ENCODE results near the gene ZC3HAV1L.

ZC3HAV1L gene

DNA sequence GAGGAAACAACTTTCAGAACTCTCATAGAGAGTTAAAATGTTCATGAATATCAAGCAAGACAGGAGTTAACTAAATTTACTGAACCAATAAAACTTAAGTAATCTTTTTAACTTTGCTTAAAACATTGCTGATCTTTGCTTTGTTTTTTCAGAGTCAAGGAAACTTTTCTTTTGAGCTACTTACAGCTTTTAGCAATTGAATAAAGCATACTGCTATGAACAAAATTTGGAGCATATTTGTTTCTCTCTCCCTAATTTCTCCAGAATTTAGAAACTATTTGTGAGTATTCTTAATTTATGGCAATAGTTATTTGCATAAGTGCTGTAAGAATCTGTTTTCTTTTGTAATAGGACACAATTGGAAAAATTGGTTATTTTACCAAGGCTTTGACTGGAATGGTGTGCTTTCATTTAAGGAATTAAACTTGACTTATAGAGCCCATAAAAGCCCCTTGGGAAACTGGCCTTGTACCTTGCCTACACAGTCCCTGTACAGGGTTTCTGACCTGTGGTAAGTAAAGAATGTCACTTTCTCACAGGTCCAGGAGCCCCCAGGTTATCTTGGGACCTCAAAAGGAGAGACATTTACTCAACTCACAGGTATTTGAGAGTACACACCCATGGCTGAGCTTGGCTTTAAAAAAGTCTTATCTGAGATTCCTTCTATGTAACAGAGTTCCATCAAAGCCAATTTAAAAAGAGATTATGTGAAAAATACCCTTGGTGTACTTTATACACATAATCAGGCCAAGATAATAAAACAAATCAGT, 31.3 kb downstream of the ZC3HAV1L start:
- H3K4me1 ChIP-seq (ENCODE audit: low read length): no peaks in the 10 kb centered on the region
- no peaks in the 10 kb centered on the region for H3K9me2 ChIP-seq (replicated peaks; ENCODE audit: insufficient read depth, low read length)
- no peak overlapping the region for H3K9ac ChIP-seq (ENCODE audit: low read length)
- no peak for DNase-seq
- no peaks in the 10 kb centered on the region for H4K20me1 ChIP-seq (ENCODE audit: insufficient read depth, low read length)
- no peak overlapping the region for H2AFZ ChIP-seq (ENCODE audit: low read length)
- H3K27ac ChIP-seq (ENCODE audit: low read length): no peak overlapping the region
- no peaks in the 10 kb centered on the region for H3K9me3 ChIP-seq (replicated peaks; ENCODE audit: insufficient read depth, low read length)
- no peak overlapping the region for H3K4me2 ChIP-seq (ENCODE audit: low read depth, low read length)
- H3K4me3 ChIP-seq (ENCODE audit: low read length): no peak overlapping the region
- H3K36me3 ChIP-seq (replicated peaks; ENCODE audit: insufficient read depth, low read length): no peaks in the 10 kb centered on the region
- TF ChIP-seq, protein P1, sequence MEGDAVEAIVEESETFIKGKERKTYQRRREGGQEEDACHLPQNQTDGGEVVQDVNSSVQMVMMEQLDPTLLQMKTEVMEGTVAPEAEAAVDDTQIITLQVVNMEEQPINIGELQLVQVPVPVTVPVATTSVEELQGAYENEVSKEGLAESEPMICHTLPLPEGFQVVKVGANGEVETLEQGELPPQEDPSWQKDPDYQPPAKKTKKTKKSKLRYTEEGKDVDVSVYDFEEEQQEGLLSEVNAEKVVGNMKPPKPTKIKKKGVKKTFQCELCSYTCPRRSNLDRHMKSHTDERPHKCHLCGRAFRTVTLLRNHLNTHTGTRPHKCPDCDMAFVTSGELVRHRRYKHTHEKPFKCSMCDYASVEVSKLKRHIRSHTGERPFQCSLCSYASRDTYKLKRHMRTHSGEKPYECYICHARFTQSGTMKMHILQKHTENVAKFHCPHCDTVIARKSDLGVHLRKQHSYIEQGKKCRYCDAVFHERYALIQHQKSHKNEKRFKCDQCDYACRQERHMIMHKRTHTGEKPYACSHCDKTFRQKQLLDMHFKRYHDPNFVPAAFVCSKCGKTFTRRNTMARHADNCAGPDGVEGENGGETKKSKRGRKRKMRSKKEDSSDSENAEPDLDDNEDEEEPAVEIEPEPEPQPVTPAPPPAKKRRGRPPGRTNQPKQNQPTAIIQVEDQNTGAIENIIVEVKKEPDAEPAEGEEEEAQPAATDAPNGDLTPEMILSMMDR (IDR thresholded peaks at IDR 0.05; ENCODE audit: low read length): no peak
- TF ChIP-seq EZH2phosphoT487 (IDR thresholded peaks at IDR 0.05; ENCODE audit: low read length) (no peak), EZH2 (optimal IDR thresholded peaks at IDR 0.05; ENCODE audit: low read depth, low read length) (no peak)
- H3K79me2 ChIP-seq (ENCODE audit: low read length): no peaks in the 10 kb centered on the region
- H3F3A ChIP-seq (ENCODE audit: insufficient read depth, low read length): no peaks in the 10 kb centered on the region
- no peaks in the 10 kb centered on the region for H3K27me3 ChIP-seq (replicated peaks; ENCODE audit: insufficient read depth, low read length)

DNA sequence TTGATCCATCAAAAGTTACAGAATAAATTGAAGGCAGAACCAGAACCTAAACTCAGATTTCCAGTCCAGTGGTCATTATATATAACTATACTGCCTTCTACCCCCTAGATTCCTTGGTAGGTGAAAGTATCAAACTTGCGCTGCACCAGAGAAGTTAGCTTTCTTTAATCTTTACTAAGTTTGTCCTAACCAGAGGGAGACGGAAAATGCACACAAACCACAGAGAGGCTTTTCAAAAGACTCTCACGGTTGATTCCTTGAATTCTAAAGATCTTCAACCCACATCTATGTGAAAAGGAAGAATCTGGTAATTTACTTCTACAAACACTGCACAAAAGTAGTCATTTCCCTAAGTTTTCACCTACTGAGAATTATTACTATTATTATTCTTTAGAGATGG, 36.4 kb downstream of the ZC3HAV1L start:
- Histone ChIP-seq H3K9me2 (replicated peaks; ENCODE audit: insufficient read depth, low read length) (no peaks in the 10 kb centered on the region), H3K9ac (ENCODE audit: low read length) (no peak overlapping the region), H3K4me2 (ENCODE audit: low read depth, low read length) (no peak overlapping the region), H3F3A (ENCODE audit: insufficient read depth, low read length) (no peaks in the 10 kb centered on the region), H3K4me1 (ENCODE audit: low read length) (no peaks in the 10 kb centered on the region), H2AFZ (ENCODE audit: low read length) (no peak overlapping the region), H3K79me2 (ENCODE audit: low read length) (no peaks in the 10 kb centered on the region), H3K4me3 (ENCODE audit: low read length) (no peak overlapping the region), H3K9me3 (replicated peaks; ENCODE audit: insufficient read depth, low read length) (no peaks in the 10 kb centered on the region), H4K20me1 (ENCODE audit: insufficient read depth, low read length) (no peaks in the 10 kb centered on the region), H3K27me3 (replicated peaks; ENCODE audit: insufficient read depth, low read length) (no peaks in the 10 kb centered on the region), H3K27ac (ENCODE audit: low read length) (no peak overlapping the region), H3K36me3 (replicated peaks; ENCODE audit: insufficient read depth, low read length) (no peaks in the 10 kb centered on the region)
- no peak for DNase-seq
- TF ChIP-seq EZH2phosphoT487 (IDR thresholded peaks at IDR 0.05; ENCODE audit: low read length) (no peak), EZH2 (optimal IDR thresholded peaks at IDR 0.05; ENCODE audit: low read depth, low read length) (no peak)
- TF ChIP-seq, protein P1 (IDR thresholded peaks at IDR 0.05; ENCODE audit: low read length): no peak

DNA sequence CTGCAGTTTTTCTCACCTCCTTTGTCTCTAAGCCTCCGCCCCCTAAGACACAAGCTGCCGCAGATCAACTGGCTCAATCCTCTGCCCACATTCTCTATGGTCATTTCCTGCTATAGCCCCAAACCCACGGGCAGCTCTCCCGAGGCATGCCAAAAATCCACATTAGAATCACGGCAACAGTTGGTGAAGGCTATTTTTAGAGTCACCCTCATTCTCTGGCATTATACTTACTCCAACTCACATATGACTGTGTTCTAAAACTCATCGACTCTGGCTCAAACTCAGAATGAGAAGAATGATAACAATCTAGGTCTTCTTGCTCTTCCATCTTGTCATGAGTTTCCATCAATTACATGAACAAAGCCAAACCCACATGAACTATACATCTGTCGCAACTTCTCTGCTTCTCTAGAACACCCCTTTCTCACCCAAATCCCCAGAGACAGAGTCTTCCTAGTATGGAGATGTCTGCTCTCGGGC, 43.8 kb downstream of the ZC3HAV1L start:
- H3K9me3 ChIP-seq (replicated peaks; ENCODE audit: insufficient read depth, low read length): no peaks in the 10 kb centered on the region
- TF ChIP-seq EZH2phosphoT487 (IDR thresholded peaks at IDR 0.05; ENCODE audit: low read length) (no peak), EZH2 (optimal IDR thresholded peaks at IDR 0.05; ENCODE audit: low read depth, low read length) (no peak)
- TF ChIP-seq, protein P1 (IDR thresholded peaks at IDR 0.05; ENCODE audit: low read length): no peak
- no peaks in the 10 kb centered on the region for H3K9me2 ChIP-seq (replicated peaks; ENCODE audit: insufficient read depth, low read length)
- no peaks in the 10 kb centered on the region for H3K27me3 ChIP-seq (replicated peaks; ENCODE audit: insufficient read depth, low read length)
- DNase-seq: no peak
- H3K4me1 ChIP-seq (ENCODE audit: low read length): no peaks in the 10 kb centered on the region
- no peaks in the 10 kb centered on the region for H3F3A ChIP-seq (ENCODE audit: insufficient read depth, low read length)
- no peak overlapping the region for H3K4me3 ChIP-seq (ENCODE audit: low read length)
- H3K4me2 ChIP-seq (ENCODE audit: low read depth, low read length): no peak overlapping the region
- no peak overlapping the region for H3K27ac ChIP-seq (ENCODE audit: low read length)
- no peaks in the 10 kb centered on the region for H3K36me3 ChIP-seq (replicated peaks; ENCODE audit: insufficient read depth, low read length)
- H4K20me1 ChIP-seq (ENCODE audit: insufficient read depth, low read length): no peaks in the 10 kb centered on the region
- H3K79me2 ChIP-seq (ENCODE audit: low read length): no peaks in the 10 kb centered on the region
- no peak overlapping the region for H2AFZ ChIP-seq (ENCODE audit: low read length)
- no peak overlapping the region for H3K9ac ChIP-seq (ENCODE audit: low read length)

Measured in MM.1S (cell line).